Parathyroid adenoma (tissue), 2 donors: ENCODE data around the gene FCMR.

Experiments used
- H2AFZ ChIP-seq: fragments of 300-600 bp; sonication (generic); one replicate; pipeline ENCODE4 v1.7.0; 2017; ENCODE audit warnings: antibody characterized with exemption, mild to moderate bottlenecking
- H3K27ac ChIP-seq: fragments of 300-600 bp; sonication (generic); one replicate; pipeline ENCODE4 v1.7.0; 2017
- H3K27me3 ChIP-seq: fragments of 300-600 bp; sonication (generic); one replicate; pipeline ENCODE4 v1.7.0; 2017; ENCODE audit warnings: low read length; ENCODE audit not compliant: control insufficient read depth, insufficient read depth
- H3K36me3 ChIP-seq: fragments of 300-600 bp; sonication (generic); one replicate; pipeline ENCODE4 v1.7.0; 2017; ENCODE audit warnings: low read length; ENCODE audit not compliant: control insufficient read depth, insufficient read depth
- H3K4me1 ChIP-seq: fragments of 300-600 bp; sonication (generic); one replicate; pipeline ENCODE4 v1.7.0; 2017; ENCODE audit warnings: control low read depth
- H3K4me2 ChIP-seq: fragments of 300-600 bp; sonication (generic); one replicate; pipeline ENCODE4 v1.7.0; 2017; ENCODE audit warnings: low read length
- H3K4me3 ChIP-seq: fragments of 300-600 bp; sonication (generic); one replicate; pipeline ENCODE4 v1.7.0; 2017; ENCODE audit warnings: low read depth, low read length
- H3K79me2 ChIP-seq: fragments of 300-600 bp; sonication (generic); one replicate; pipeline ENCODE4 v1.7.0; 2017; ENCODE audit warnings: control low read depth
- H3K9ac ChIP-seq: fragments of 300-600 bp; sonication (generic); one replicate; pipeline ENCODE4 v1.7.0; 2017; ENCODE audit warnings: mild to moderate bottlenecking
- H3K9me3 ChIP-seq: fragments of 300-600 bp; sonication (generic); one replicate; pipeline ENCODE4 v1.7.0; 2017; ENCODE audit warnings: low read length; ENCODE audit not compliant: control insufficient read depth
- CTCF ChIP-seq: fragments of 300-600 bp; sonication (generic); IDR thresholded peaks from one replicate; pipeline ENCODE4 v1.7.0; 2017; ENCODE audit warnings: antibody characterized with exemption, mild to moderate bottlenecking
- donor health status: primary hyperparathyroidism.

Gene FCMR

GRCh38 chr1:206939841-206940587 is 18.3 kb upstream of the FCMR start:
- H3K27me3 ChIP-seq, result no peaks in the 10 kb centered on the region
- no peak overlapping the region for H3K9ac ChIP-seq
- TF ChIP-seq CTCF, result no peak
- no peaks in the 10 kb centered on the region for H3K79me2 ChIP-seq
- H3K9me3 ChIP-seq, result no peaks in the 10 kb centered on the region
- no peak overlapping the region for H3K4me2 ChIP-seq
- H3K36me3 ChIP-seq, result no peaks in the 10 kb centered on the region
- no peak overlapping the region for H2AFZ ChIP-seq
- H3K4me1 ChIP-seq, result no peaks in the 10 kb centered on the region
- H3K27ac ChIP-seq, result no peak overlapping the region
- no peak overlapping the region for H3K4me3 ChIP-seq

- no peak for TF ChIP-seq CTCF
- Histone ChIP-seq H3K27ac (no peak overlapping the region), H3K4me3 (no peak overlapping the region), H3K4me2 (no peak overlapping the region), H3K79me2 (no peaks in the 10 kb centered on the region), H3K9me3 (no peaks in the 10 kb centered on the region), H3K9ac (no peak overlapping the region), H3K4me1 (no peaks in the 10 kb centered on the region), H3K27me3 (no peaks in the 10 kb centered on the region), H2AFZ (no peak overlapping the region), H3K36me3 (no peaks in the 10 kb centered on the region)
Observed at GRCh38 chr1:206939131-206939530, 17.4 kb upstream of the FCMR start.

- Histone ChIP-seq H3K9me3 (no peaks in the 10 kb centered on the region), H3K27me3 (no peaks in the 10 kb centered on the region), H3K36me3 (no peaks in the 10 kb centered on the region), H3K4me1 (no peaks in the 10 kb centered on the region), H3K9ac (no peak overlapping the region), H2AFZ (no peak overlapping the region), H3K79me2 (no peaks in the 10 kb centered on the region), H3K4me2 (no peak overlapping the region), H3K27ac (no peak overlapping the region), H3K4me3 (no peak overlapping the region)
- no peak for TF ChIP-seq CTCF
Observed at GRCh38 chr1:206937425-206937824, 15.7 kb upstream of the FCMR start.

- Histone ChIP-seq H3K9me3 (no peaks in the 10 kb centered on the region), H3K4me3 (no peak overlapping the region), H2AFZ (no peak overlapping the region), H3K4me2 (no peak overlapping the region), H3K27ac (no peak overlapping the region), H3K27me3 (no peaks in the 10 kb centered on the region), H3K4me1 (no peaks in the 10 kb centered on the region), H3K36me3 (no peaks in the 10 kb centered on the region), H3K9ac (no peak overlapping the region), H3K79me2 (no peaks in the 10 kb centered on the region)
- TF ChIP-seq CTCF, result no peak
Observed at GRCh38 chr1:206935491-206936067, 13.8 kb upstream of the FCMR start.
